DND-41 (cell line): ENCODE measurements around the gene MET.

Experiments
- ATAC-seq: fragments of 200-7000 bp; cut with Tn5 transposase; 3 replicates; pipeline ENCODE4 v1.9.1; 2021; ENCODE audit warnings: low read depth; ENCODE audit not compliant: insufficient read depth
- DNase-seq: peaks from one replicate; pipeline ENCODE4 v3.0.0-alpha.2; 2020
- H2AFZ ChIP-seq: 2 replicates; pipeline ENCODE4 v1.6.0; 2012; ENCODE audit warnings: low read depth, low read length
- H3K27ac ChIP-seq: 2 replicates; pipeline ENCODE4 v1.5.1; 2012; ENCODE audit warnings: low read length, inconsistent platforms
- H3K27me3 ChIP-seq: fragments of 200-600 bp; sonication (generic); 2 replicates; pipeline ENCODE4 v1.6.0; 2012; ENCODE audit warnings: low read length, mild to moderate bottlenecking, inconsistent platforms; ENCODE audit not compliant: insufficient read depth, poor library complexity
- H3K36me3 ChIP-seq: 2 replicates; pipeline ENCODE4 v1.5.1; 2012; ENCODE audit warnings: low read length, inconsistent platforms; ENCODE audit not compliant: insufficient read depth
- H3K4me1 ChIP-seq: 2 replicates; pipeline ENCODE4 v1.5.1; 2012; ENCODE audit warnings: mild to moderate bottlenecking, low read length; ENCODE audit not compliant: insufficient read depth
- H3K4me2 ChIP-seq: 2 replicates; pipeline ENCODE4 v1.6.0; 2012; ENCODE audit warnings: mild to moderate bottlenecking, moderate library complexity, low read length, inconsistent platforms; ENCODE audit not compliant: insufficient read depth
- H3K4me3 ChIP-seq, 2 experiments: fragments of 200-600 bp in 1 of 2; shearing (Covaris generic) in 1 of 2; 2 replicates each; pipeline ENCODE4 v1.5.1; 2012 to 2016; ENCODE audit warnings: inconsistent platforms in 2 of 2, low read length in 2 of 2, mild to moderate bottlenecking in 2 of 2, low read depth in 1 of 2, moderate library complexity in 1 of 2
- H3K79me2 ChIP-seq: 2 replicates; pipeline ENCODE4 v1.6.0; 2012; ENCODE audit warnings: low read length, inconsistent platforms; ENCODE audit not compliant: insufficient read depth
- H3K9ac ChIP-seq: 2 replicates; pipeline ENCODE4 v1.6.0; 2012; ENCODE audit warnings: low read depth, mild to moderate bottlenecking, inconsistent platforms, low read length, moderate library complexity
- H3K9me3 ChIP-seq: 2 replicates; pipeline ENCODE4 v1.5.1; 2012; ENCODE audit warnings: low read length, moderate library complexity, mild to moderate bottlenecking, inconsistent platforms; ENCODE audit not compliant: insufficient read depth, severe bottlenecking
- H4K20me1 ChIP-seq: 2 replicates; pipeline ENCODE4 v1.6.0; 2012; ENCODE audit warnings: low read length; ENCODE audit not compliant: insufficient read depth
- EZH2 ChIP-seq: IDR thresholded peaks from 3 replicates; pipeline ENCODE4 v1.6.1; 2012; ENCODE audit warnings: borderline replicate concordance, low read depth, mild to moderate bottlenecking, moderate library complexity, low read length, inconsistent platforms; ENCODE audit not compliant: severe bottlenecking
- TF ChIP-seq, protein P1 (sequence below): IDR thresholded peaks from 2 replicates; pipeline ENCODE4 v1.5.1; 2012; ENCODE audit warnings: borderline replicate concordance, low read length, moderate library complexity, mild to moderate bottlenecking; ENCODE audit not compliant: poor library complexity, severe bottlenecking; ENCODE audit errors: extremely low read depth

MET gene

DNA sequence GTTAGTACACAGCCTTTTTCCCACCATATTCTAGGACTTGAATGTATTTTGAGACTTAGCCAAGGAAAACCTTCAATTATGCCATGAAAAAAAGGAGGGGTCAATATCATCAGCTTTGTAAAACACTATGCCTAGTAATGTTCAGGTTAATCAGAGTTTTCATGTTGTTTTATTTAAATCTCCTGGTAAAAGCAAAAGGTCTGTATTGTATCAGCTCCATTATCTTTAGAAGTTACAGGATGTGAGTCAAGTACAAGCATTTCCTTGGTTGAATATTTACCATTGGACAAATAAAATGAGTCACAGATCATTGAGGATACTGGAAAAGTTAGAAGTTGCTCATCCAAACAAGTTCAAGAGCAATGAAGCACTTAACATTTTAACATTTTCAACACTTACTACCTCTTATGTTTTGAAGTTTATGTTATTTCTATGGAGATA is 100.4 kb downstream of the MET start:
- no peaks in the 10 kb centered on the region for H3K79me2 ChIP-seq
- no peak overlapping the region for H3K4me3 ChIP-seq
- H3K27me3 ChIP-seq = peaks cover 6% of the 10 kb centered on the region
- H4K20me1 ChIP-seq = no peaks in the 10 kb centered on the region
- no peaks in the 10 kb centered on the region for H3K36me3 ChIP-seq
- no peak overlapping the region for H3K4me2 ChIP-seq
- no peak overlapping the region for H3K27ac ChIP-seq
- TF ChIP-seq, protein P1, sequence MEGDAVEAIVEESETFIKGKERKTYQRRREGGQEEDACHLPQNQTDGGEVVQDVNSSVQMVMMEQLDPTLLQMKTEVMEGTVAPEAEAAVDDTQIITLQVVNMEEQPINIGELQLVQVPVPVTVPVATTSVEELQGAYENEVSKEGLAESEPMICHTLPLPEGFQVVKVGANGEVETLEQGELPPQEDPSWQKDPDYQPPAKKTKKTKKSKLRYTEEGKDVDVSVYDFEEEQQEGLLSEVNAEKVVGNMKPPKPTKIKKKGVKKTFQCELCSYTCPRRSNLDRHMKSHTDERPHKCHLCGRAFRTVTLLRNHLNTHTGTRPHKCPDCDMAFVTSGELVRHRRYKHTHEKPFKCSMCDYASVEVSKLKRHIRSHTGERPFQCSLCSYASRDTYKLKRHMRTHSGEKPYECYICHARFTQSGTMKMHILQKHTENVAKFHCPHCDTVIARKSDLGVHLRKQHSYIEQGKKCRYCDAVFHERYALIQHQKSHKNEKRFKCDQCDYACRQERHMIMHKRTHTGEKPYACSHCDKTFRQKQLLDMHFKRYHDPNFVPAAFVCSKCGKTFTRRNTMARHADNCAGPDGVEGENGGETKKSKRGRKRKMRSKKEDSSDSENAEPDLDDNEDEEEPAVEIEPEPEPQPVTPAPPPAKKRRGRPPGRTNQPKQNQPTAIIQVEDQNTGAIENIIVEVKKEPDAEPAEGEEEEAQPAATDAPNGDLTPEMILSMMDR = no peak
- TF ChIP-seq EZH2 = no peak
- H3K9me3 ChIP-seq = no peaks in the 10 kb centered on the region
- no peak overlapping the region for H3K9ac ChIP-seq
- ATAC-seq (no peak), DNase-seq (no peak)
- no peak overlapping the region for H2AFZ ChIP-seq
- no peaks in the 10 kb centered on the region for H3K4me1 ChIP-seq

DNA sequence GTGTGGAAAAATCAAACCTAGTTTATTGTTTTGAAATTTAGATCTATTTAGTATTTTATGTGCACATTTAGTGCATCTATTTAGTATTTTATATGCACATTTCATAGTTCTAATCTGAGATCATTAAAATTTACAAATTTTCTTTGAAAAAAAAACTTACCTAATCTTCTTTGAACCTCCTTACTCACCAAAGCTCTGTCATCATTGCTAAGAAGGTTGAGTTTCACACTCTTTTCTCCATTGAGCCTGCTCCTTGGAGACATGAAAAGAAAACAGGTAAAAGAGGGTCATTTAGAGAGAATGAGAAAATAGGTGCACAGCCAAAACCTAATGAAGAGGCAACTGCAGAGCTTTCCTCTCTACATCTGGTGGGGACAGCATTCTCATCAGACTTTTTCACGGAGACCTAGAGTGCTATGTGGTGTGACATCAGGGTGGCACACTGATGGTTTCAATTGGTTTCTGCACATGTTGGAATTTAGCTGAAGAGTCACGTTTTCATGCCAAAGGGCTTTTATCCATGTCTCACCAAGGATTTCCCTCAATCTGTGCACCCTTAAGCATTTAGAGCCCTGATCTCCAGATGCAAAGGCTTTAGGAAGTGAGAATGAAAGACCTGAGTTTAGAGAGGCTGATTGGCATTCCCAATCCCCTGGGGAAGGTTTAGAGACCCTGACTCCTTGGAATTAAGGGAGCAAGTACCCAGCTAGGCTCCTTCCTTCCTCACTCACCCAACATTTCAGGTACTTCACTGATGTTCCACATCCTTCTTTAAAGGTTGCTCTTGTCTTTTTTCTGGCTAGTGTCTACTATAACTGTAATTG is 101.1 kb downstream of the MET start:
- Histone ChIP-seq H3K36me3 (no peaks in the 10 kb centered on the region), H3K27me3 (peaks cover 6% of the 10 kb centered on the region), H3K4me2 (no peak overlapping the region), H3K9ac (no peak overlapping the region), H3K79me2 (no peaks in the 10 kb centered on the region), H4K20me1 (no peaks in the 10 kb centered on the region), H3K9me3 (no peaks in the 10 kb centered on the region), H2AFZ (no peak overlapping the region), H3K27ac (no peak overlapping the region), H3K4me1 (no peaks in the 10 kb centered on the region), H3K4me3 (no peak overlapping the region)
- ATAC-seq (no peak), DNase-seq (no peak)
- no peak for TF ChIP-seq EZH2
- TF ChIP-seq, protein P1 = no peak

DNA sequence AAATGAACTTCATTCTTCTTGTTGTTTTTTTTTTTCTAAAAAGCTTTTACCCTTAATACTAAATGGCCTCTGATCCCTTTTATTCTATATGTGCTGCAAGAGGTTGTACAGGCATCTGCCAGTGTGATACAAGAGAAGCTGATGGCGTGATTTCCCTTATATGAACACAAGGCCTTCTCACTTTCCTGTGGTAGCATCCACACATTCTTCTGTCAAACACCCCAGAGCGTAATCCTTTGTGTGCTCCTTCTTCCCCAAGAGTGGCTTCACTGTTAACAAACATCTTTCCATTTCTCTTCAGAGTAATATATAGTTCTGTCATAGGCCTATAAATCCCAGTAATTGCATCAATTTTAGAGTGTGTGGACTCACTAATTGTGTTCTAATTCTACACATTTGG is 104.0 kb downstream of the MET start:
- TF ChIP-seq, protein P1 = no peak
- no peak for TF ChIP-seq EZH2
- DNase-seq (no peak), ATAC-seq (no peak)
- H3K4me2 ChIP-seq = no peak overlapping the region
- peaks cover 4% of the 10 kb centered on the region for H3K27me3 ChIP-seq
- H3K9ac ChIP-seq = no peak overlapping the region
- H3K79me2 ChIP-seq = no peaks in the 10 kb centered on the region
- H4K20me1 ChIP-seq = no peaks in the 10 kb centered on the region
- H3K36me3 ChIP-seq = no peaks in the 10 kb centered on the region
- H3K4me1 ChIP-seq = no peaks in the 10 kb centered on the region
- H3K27ac ChIP-seq = no peak overlapping the region
- no peaks in the 10 kb centered on the region for H3K9me3 ChIP-seq
- no peak overlapping the region for H2AFZ ChIP-seq
- no peak overlapping the region for H3K4me3 ChIP-seq
